SK-N-SH (cell line): ENCODE results near the gene HHLA2. TPM values are rescaled to one million over a fixed set of nuclear protein-coding genes. Genes with fewer than 3 reads are reported as not detected.

Source experiments
- CTCF ChIA-PET: fragments of 300-600, 350-600 bp; formaldehyde crosslinking; extraction: SDS; loops from one replicate; lab custom pipeline; 2021; lab: Yijun Ruan, JAX
- POLR2A ChIA-PET: fragments of 350-600 bp; sonication (Branson Sonifier 250); formaldehyde crosslinking; extraction: SDS; loops from one replicate; lab custom pipeline; 2020; ENCODE audit warnings: antibody characterized with exemption, inconsistent platforms; lab: Yijun Ruan, JAX
- DNase-seq: peaks from one replicate; pipeline ENCODE4 v3.0.0; 2012
- H2AFZ ChIP-seq: fragments of 200-600 bp; sonication (generic); 2 replicates; pipeline ENCODE4 v1.8.1; 2016; ENCODE audit warnings: antibody characterized with exemption, mild to moderate bottlenecking, low read depth
- H3F3A ChIP-seq: fragments of 200-600 bp; sonication (generic); replicated peaks from 2 replicates; pipeline ENCODE3; 2016; ENCODE audit warnings: antibody characterized with exemption, mild to moderate bottlenecking; ENCODE audit not compliant: insufficient read depth
- H3K27ac ChIP-seq, 2 experiments: fragments of 200-500 bp in 1 of 2; fragments of 200-600 bp in 1 of 2; sonication (Bioruptor generic) in 1 of 2; sonication (generic), shearing (Covaris generic) in 1 of 2; 2 replicates each; pipeline versions ENCODE4 v1.5.1 to v1.6.1; 2014 to 2016; ENCODE audit warnings: low read depth in 2 of 2, inconsistent platforms in 1 of 2, low read length in 1 of 2, mild to moderate bottlenecking in 1 of 2, mixed read lengths in 1 of 2
- H3K27me3 ChIP-seq: fragments of 200-600 bp; sonication (generic), shearing (Covaris generic); 2 replicates; pipeline ENCODE4 v1.6.1; 2016; ENCODE audit warnings: mixed run types; ENCODE audit not compliant: insufficient read depth
- H3K36me3 ChIP-seq, 2 experiments: fragments of 200-500 bp in 1 of 2; fragments of 200-600 bp in 1 of 2; sonication (Bioruptor generic) in 1 of 2; sonication (generic) in 1 of 2; replicated peaks in 1 of 2; 2 replicates each; pipeline versions ENCODE3 to v1.5.1; 2014 to 2016; ENCODE audit warnings: low read length in 1 of 2, mild to moderate bottlenecking in 1 of 2; ENCODE audit not compliant: insufficient read depth in 2 of 2, control insufficient read depth in 1 of 2
- H3K4me1 ChIP-seq, 2 experiments: fragments of 200-500 bp in 1 of 2; fragments of 200-600 bp in 1 of 2; sonication (Bioruptor generic) in 1 of 2; sonication (generic), shearing (Covaris generic) in 1 of 2; 2 replicates each; pipeline versions ENCODE4 v1.5.1 to v1.6.1; 2014 to 2016; ENCODE audit warnings: low read depth in 1 of 2, low read length in 1 of 2, mixed run types in 1 of 2; ENCODE audit not compliant: insufficient read depth in 2 of 2, control insufficient read depth in 1 of 2
- H3K4me2 ChIP-seq: fragments of 200-600 bp; sonication (generic), shearing (Covaris generic); 2 replicates; pipeline ENCODE4 v1.6.1; 2017; ENCODE audit warnings: mixed run types
- H3K4me3 ChIP-seq, 2 experiments: fragments of 200-500 bp in 1 of 2; fragments of 200-600 bp in 1 of 2; sonication (Bioruptor generic) in 1 of 2; sonication (generic), shearing (Covaris generic) in 1 of 2; 2 replicates each; pipeline versions ENCODE4 v1.5.1 to v1.8.1; 2014 to 2016; ENCODE audit warnings: low read depth in 2 of 2, inconsistent platforms in 1 of 2, low read length in 1 of 2, mild to moderate bottlenecking in 1 of 2, mixed read lengths in 1 of 2, moderate library complexity in 1 of 2
- H3K79me2 ChIP-seq: fragments of 200-600 bp; sonication (generic); 2 replicates; pipeline ENCODE4 v1.8.1; 2017; ENCODE audit warnings: mild to moderate bottlenecking; ENCODE audit not compliant: insufficient read depth
- H3K9ac ChIP-seq: fragments of 200-600 bp; sonication (generic); 2 replicates; pipeline ENCODE4 v1.6.1; 2017; ENCODE audit warnings: mixed run types
- H3K9me2 ChIP-seq: fragments of 200-600 bp; sonication (generic); 2 replicates; pipeline ENCODE4 v1.6.1; 2017; ENCODE audit warnings: mixed run types
- H3K9me3 ChIP-seq: fragments of 200-600 bp; sonication (generic); 2 replicates; pipeline ENCODE4 v1.6.1; 2017; ENCODE audit warnings: mixed run types, mild to moderate bottlenecking, moderate library complexity
- H4K20me1 ChIP-seq: fragments of 200-600 bp; sonication (generic); 2 replicates; pipeline ENCODE4 v1.6.1; 2017; ENCODE audit warnings: mild to moderate bottlenecking, mixed run types; ENCODE audit not compliant: insufficient read depth
- CTCF ChIP-seq: fragments of 200-600 bp; sonication (generic); IDR thresholded peaks from 2 replicates; pipeline ENCODE4 v1.6.1; 2017; ENCODE audit warnings: antibody characterized with exemption, mild to moderate bottlenecking, moderate library complexity
- EP300 ChIP-seq, 2 experiments: IDR thresholded peaks; 2 replicates each; pipeline versions ENCODE4 v1.4.0 to v1.6.1; 2012; ENCODE audit warnings: borderline replicate concordance in 1 of 2, low read depth in 1 of 2, low read length in 1 of 2
- FOSL2 ChIP-seq: IDR thresholded peaks from 2 replicates; pipeline ENCODE4 v1.4.0; 2012; ENCODE audit warnings: low read depth, mild to moderate bottlenecking, moderate library complexity, borderline replicate concordance
- GABPA ChIP-seq: IDR thresholded peaks from 2 replicates; pipeline ENCODE4 v1.4.0; 2012; ENCODE audit warnings: low read depth, mild to moderate bottlenecking
- GATA2 ChIP-seq: sonication (generic); formaldehyde crosslinking; IDR thresholded peaks from 2 replicates; pipeline ENCODE4 v1.5.0; 2020; ENCODE audit warnings: mild to moderate bottlenecking, missing genetic modification reagents
- IRF3 ChIP-seq: fragments of 150-350 bp; IDR thresholded peaks from 2 replicates; pipeline ENCODE4 v1.6.1; 2016; ENCODE audit warnings: mild to moderate bottlenecking, low read depth, low read length
- JUND ChIP-seq: IDR thresholded peaks from 2 replicates; pipeline ENCODE4 v1.4.0; 2012
- MEF2A ChIP-seq: IDR thresholded peaks from 2 replicates; pipeline ENCODE4 v1.4.0; 2012; ENCODE audit warnings: low read depth, borderline replicate concordance
- NFIC ChIP-seq: IDR thresholded peaks from 2 replicates; pipeline ENCODE4 v1.4.0; 2012; ENCODE audit warnings: borderline replicate concordance
- NRF1 ChIP-seq: IDR thresholded peaks from 2 replicates; pipeline ENCODE4 v1.6.1; 2012; ENCODE audit warnings: low read depth, mild to moderate bottlenecking, low read length
- POLR2AphosphoS5 ChIP-seq: IDR thresholded peaks from 2 replicates; pipeline ENCODE4 v1.6.1; 2012; ENCODE audit warnings: low read depth, low read length
- RAD21 ChIP-seq: IDR thresholded peaks from 2 replicates; pipeline ENCODE4 v1.6.1; 2012; ENCODE audit warnings: mild to moderate bottlenecking, low read length
- REST ChIP-seq: IDR thresholded peaks from 2 replicates; pipeline ENCODE4 v1.6.1; 2012; ENCODE audit warnings: mild to moderate bottlenecking, low read depth, low read length, moderate library complexity
- RXRA ChIP-seq: IDR thresholded peaks from 2 replicates; pipeline ENCODE4 v1.4.0; 2012; ENCODE audit warnings: low read depth, mild to moderate bottlenecking, borderline replicate concordance
- SIN3A ChIP-seq: IDR thresholded peaks from 2 replicates; pipeline ENCODE4 v1.6.1; 2012; ENCODE audit warnings: low read depth, mild to moderate bottlenecking, low read length, moderate library complexity, borderline replicate concordance
- SMC3 ChIP-seq: IDR thresholded peaks from 2 replicates; pipeline ENCODE4 v1.6.1; 2012; ENCODE audit warnings: low read depth, low read length, improper control_type of control experiment
- TAF1 ChIP-seq: IDR thresholded peaks from 2 replicates; pipeline ENCODE4 v1.6.1; 2012; ENCODE audit warnings: low read depth, mild to moderate bottlenecking, low read length, moderate library complexity, borderline replicate concordance
- TEAD4 ChIP-seq: IDR thresholded peaks from 2 replicates; pipeline ENCODE4 v1.4.0; 2012; ENCODE audit warnings: mild to moderate bottlenecking, borderline replicate concordance; ENCODE audit not compliant: insufficient read depth
- USF2 ChIP-seq: fragments of 150-350 bp; IDR thresholded peaks from 2 replicates; pipeline ENCODE4 v1.6.1; 2017; ENCODE audit warnings: antibody characterized with exemption, low read length, low read depth, borderline replicate concordance
- WGBS: methylation state at CpG from one replicate; pipeline ENCODE4 v1.1.6; 2017; ENCODE audit warnings: low lambda C conversion rate; 5-methylcytosine and 5-hydroxymethylcytosine counted together
- polyA plus RNA-seq, 3 experiments: library from polyadenylated mRNA; depleted of rRNA; stranded (reverse); fragments of >200 nt; gene quantifications; 2 replicates each; pipeline ENCODE4 v1.2.3, GENCODE V29; 2012

HHLA2 gene
- polyA plus RNA-seq (2012; rRNA removed) = not detected in 2 replicates
- polyA plus RNA-seq (2012; cell fraction: cytosol; rRNA removed) = 0.03 TPM in 1 of 2 replicates, not detected in the other
- not detected in 2 replicates for polyA plus RNA-seq (2012; cell fraction: nucleus; rRNA removed)

GRCh38 chr3:108296239-108296638, at the start of gene HHLA2:
TSS of gene HHLA2 (plus strand) at chr3:108296548. CDS start at chr3:108351814, 55,266 bp downstream.
- no peak for TF ChIP-seq MEF2A
- TF ChIP-seq GATA2 = no peak
- TF ChIP-seq REST = no peak
- no peak for TF ChIP-seq POLR2AphosphoS5
- no peak for TF ChIP-seq GABPA
- TF ChIP-seq JUND = no peak
- TF ChIP-seq NFIC = no peak
- no peak for TF ChIP-seq SIN3A
- TF ChIP-seq SMC3 = no peak
- Histone ChIP-seq H3K9ac (no peak within 1 kb of the TSS), H3F3A (no peaks in the 10 kb centered on the region), H3K4me1 (no peaks in the 10 kb centered on the region), H3K4me3 (no peak within 1 kb of the TSS; a peak in 1 of 4 replicates), H3K4me2 (no peak within 1 kb of the TSS), H3K9me2 (no peaks in the 10 kb centered on the region), H4K20me1 (no peaks in the 10 kb centered on the region), H3K79me2 (no peaks in the 10 kb centered on the region), H3K36me3 (no peaks in the 10 kb centered on the region), H3K27me3 (no peaks in the 10 kb centered on the region), H3K9me3 (no peaks in the 10 kb centered on the region), H2AFZ (no peak within 1 kb of the TSS), H3K27ac (no peak within 1 kb of the TSS)
- WGBS = 68% methylated on average over 2 of the region's 2 CpGs
- ChIA-PET CTCF (no interaction called here), POLR2A (no interaction called here)
- no peak for DNase-seq

- no peak for DNase-seq
- Histone ChIP-seq H3K4me1 (no peaks in the 10 kb centered on the region), H3K9me3 (no peaks in the 10 kb centered on the region), H3K9me2 (no peaks in the 10 kb centered on the region), H2AFZ (no peak overlapping the region), H3K79me2 (no peaks in the 10 kb centered on the region), H3K27me3 (no peaks in the 10 kb centered on the region), H3K4me3 (no peak overlapping the region), H3K36me3 (no peaks in the 10 kb centered on the region), H3F3A (no peaks in the 10 kb centered on the region), H3K9ac (no peak overlapping the region), H3K27ac (no peak overlapping the region), H3K4me2 (no peak overlapping the region), H4K20me1 (no peaks in the 10 kb centered on the region)
- ChIA-PET CTCF (interaction anchor here (1.6 kb wide), 1 partner anchor 11 kb away, joined by 4 read pairs; no protein-coding TSS in a partner anchor), POLR2A (no interaction called here)
- TF ChIP-seq NFIC = no peak
- TF ChIP-seq FOSL2 = no peak
- TF ChIP-seq NRF1 = no peak
- no peak for TF ChIP-seq TEAD4
- no peak for TF ChIP-seq TAF1
- no peak for TF ChIP-seq RXRA
- no peak for TF ChIP-seq EP300 (IDR thresholded peaks at IDR 0.05; ENCODE audit: borderline replicate concordance in 1 of 2, low read depth in 1 of 2, low read length in 1 of 2)
- TF ChIP-seq CTCF = no peak
- no peak for TF ChIP-seq IRF3
- TF ChIP-seq JUND = no peak
- no peak for TF ChIP-seq SIN3A
- no peak for TF ChIP-seq RAD21
- TF ChIP-seq USF2 = no peak
- TF ChIP-seq GABPA = no peak
- 90% methylated on average over 2 of the region's 2 CpGs for WGBS
Measured at GRCh38 chr3:108250626-108251025, 45.7 kb upstream of the HHLA2 start.
